HG03378 (cell line): ENCODE results near the gene CNDP1.

ENCODE experiments used
- ATAC-seq: cut with Tn5 transposase; IDR thresholded peaks from one replicate; pipeline ENCODE4 v1.9.1; 2021; ENCODE audit warnings: mild to moderate bottlenecking, moderate library complexity; ENCODE audit not compliant: unreplicated experiment

CNDP1 gene

GRCh38 chr18:74616494-74616893 is 82.2 kb downstream of the CNDP1 start:
- no peak for ATAC-seq

GRCh38 chr18:74617486-74617885 is 83.2 kb downstream of the CNDP1 start:
- ATAC-seq = no peak

GRCh38 chr18:74622072-74622471 is 87.8 kb downstream of the CNDP1 start:
- no peak for ATAC-seq

GRCh38 chr18:74623047-74623816 is 88.9 kb downstream of the CNDP1 start:
- ATAC-seq = no peak

GRCh38 chr18:74624466-74624865 is 90.2 kb downstream of the CNDP1 start:
- ATAC-seq = no peak

- no peak for ATAC-seq
Observed at GRCh38 chr18:74625157-74625556, 90.9 kb downstream of the CNDP1 start.

- no peak for ATAC-seq
Observed at GRCh38 chr18:74626049-74626874, 92.0 kb downstream of the CNDP1 start.

- no peak for ATAC-seq
Observed at GRCh38 chr18:74630804-74631203, 96.5 kb downstream of the CNDP1 start.

GRCh38 chr18:74631212-74631611 is 96.9 kb downstream of the CNDP1 start:
- no peak for ATAC-seq

- no peak for ATAC-seq
Observed at GRCh38 chr18:74631623-74632350, 97.5 kb downstream of the CNDP1 start.

GRCh38 chr18:74632351-74632679 is 98.0 kb downstream of the CNDP1 start:
- no peak for ATAC-seq

- ATAC-seq = no peak
Observed at GRCh38 chr18:74632856-74633255, 98.6 kb downstream of the CNDP1 start.

- no peak for ATAC-seq
Observed at GRCh38 chr18:74633652-74634352, 99.5 kb downstream of the CNDP1 start.

- no peak for ATAC-seq
Observed at GRCh38 chr18:74635224-74635975, 101.1 kb downstream of the CNDP1 start.
